Measurements from ENCODE around the gene SIRT2.
A peak's percentile ranks its signal among the peaks of the same experiment; 100 is the strongest.

SIRT2 gene

GRCh38 chr19:38930776-38931520 is 31.5 kb upstream of the SIRT2 start, which contains the start of gene MRPS12:
Gene MRPS12, plus strand, starts transcription at chr19:38930944. Its CDS starts 351 bp downstream, at chr19:38931295.
- DNase-seq (peak in 2 of 3 experiments; percentile 97 to 98), ATAC-seq (replicated peaks) (peak; percentile 91)
- Mint-ChIP-seq H3K36me3 (ENCODE audit: insufficient read depth) (peaks cover 31% of the 10 kb centered on the region), H3K27ac (peak within 1 kb of the TSS; percentile 98 to 99), H3K4me3 (peak within 1 kb of the TSS; percentile 96 to 98), H3K27me3 (no peaks in the 10 kb centered on the region), H3K9me3 (no peaks in the 10 kb centered on the region), H3K4me1 (ENCODE audit: low read depth in 2 of 2) (peaks cover 43 to 48% of the 10 kb centered on the region in 2 donors)

- H3K4me1 Mint-ChIP-seq (ENCODE audit: low read depth in 2 of 2), result peaks cover 46 to 52% of the 10 kb centered on the region in 2 donors
- peak; percentile 53 for ATAC-seq (replicated peaks)
- peak within 1 kb of the TSS; percentile 98 to 99 for H3K27ac Mint-ChIP-seq
- H3K36me3 Mint-ChIP-seq (ENCODE audit: insufficient read depth), result peaks cover 31% of the 10 kb centered on the region
- peak; percentile 88 to 98 (median 93) for DNase-seq
- peak within 1 kb of the TSS; percentile 96 to 98 for H3K4me3 Mint-ChIP-seq
- H3K9me3 Mint-ChIP-seq, result no peaks in the 10 kb centered on the region
- no peaks in the 10 kb centered on the region for H3K27me3 Mint-ChIP-seq
Measured at GRCh38 chr19:38929929-38930775, 30.7 kb upstream of the SIRT2 start, which contains the start of gene SARS2. Gene SARS2, minus strand, starts transcription at chr19:38930763. Its CDS starts 27 bp downstream, at chr19:38930736.

DNA sequence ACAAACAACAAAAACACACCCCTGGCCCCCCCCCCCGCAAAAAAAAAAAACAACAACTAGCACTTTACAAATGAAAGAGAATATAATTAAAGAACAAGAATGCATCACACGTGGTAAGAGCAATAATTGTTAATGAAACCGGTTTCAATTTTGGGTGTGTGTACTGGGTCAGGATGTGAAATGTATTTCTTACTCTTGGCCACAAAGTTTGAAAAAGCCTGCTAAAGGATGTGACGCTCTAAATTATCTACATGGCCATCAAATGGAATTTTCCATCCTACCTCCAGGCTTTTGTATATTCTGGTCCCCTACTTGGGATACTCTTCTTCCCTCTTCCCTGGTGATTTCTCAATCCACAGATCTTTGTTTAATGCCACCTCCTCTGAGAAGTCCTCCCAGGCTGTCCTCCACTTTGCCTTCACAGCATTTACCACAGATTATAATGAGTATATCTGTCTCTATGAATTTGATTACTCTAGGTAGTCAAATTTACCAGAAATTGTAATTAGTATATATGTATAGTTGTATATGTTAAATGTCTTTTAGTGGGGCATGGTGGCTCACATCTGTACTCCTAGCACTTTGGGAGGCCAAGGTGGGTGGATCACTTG is 29.1 kb upstream of the SIRT2 start:
- no peaks in the 10 kb centered on the region for H3K9me3 Mint-ChIP-seq
- H3K4me3 Mint-ChIP-seq, result peak overlapping the region; percentile 96 to 98
- H3K27me3 Mint-ChIP-seq, result no peaks in the 10 kb centered on the region
- peak; percentile 11 for ATAC-seq (replicated peaks)
- H3K27ac Mint-ChIP-seq, result peak overlapping the region; percentile 55 to 81
- H3K4me1 Mint-ChIP-seq (ENCODE audit: low read depth in 2 of 2), result peaks cover 54 to 57% of the 10 kb centered on the region in 2 donors
- DNase-seq, result no peak
- peaks cover 26% of the 10 kb centered on the region for H3K36me3 Mint-ChIP-seq (ENCODE audit: insufficient read depth)

DNA sequence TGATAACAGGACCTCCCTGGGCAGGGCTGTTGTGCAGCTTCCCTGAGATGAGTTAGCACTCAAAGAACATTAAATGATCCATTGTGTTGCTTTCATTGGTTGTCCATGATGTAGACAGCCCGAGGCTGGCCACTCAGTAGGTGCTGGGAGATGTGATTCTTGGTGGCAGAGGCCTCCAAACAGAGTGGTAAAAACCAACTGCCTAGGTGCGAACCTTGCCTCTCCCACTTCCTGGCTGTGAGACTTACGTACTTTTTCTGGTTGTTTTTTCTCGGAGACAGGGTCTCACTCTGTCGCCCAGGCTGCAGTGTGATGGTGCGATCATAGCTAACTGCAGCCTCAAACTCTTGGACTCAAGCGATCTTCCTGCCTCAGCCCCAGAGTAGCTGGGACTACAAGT is 25.0 kb upstream of the SIRT2 start:
- ATAC-seq (replicated peaks), result peak; percentile 88
- Mint-ChIP-seq H3K27me3 (no peaks in the 10 kb centered on the region), H3K36me3 (ENCODE audit: insufficient read depth) (peaks cover 12% of the 10 kb centered on the region), H3K4me3 (peak overlapping the region; percentile 8 to 42), H3K4me1 (ENCODE audit: low read depth in 2 of 2) (peaks cover 30 to 33% of the 10 kb centered on the region in 2 donors), H3K27ac (peak overlapping the region; percentile 82 to 92), H3K9me3 (no peaks in the 10 kb centered on the region)
- DNase-seq, result peak; percentile 48 to 63 (median 52)

- Mint-ChIP-seq H3K27ac (peak overlapping the region in 1 of 2 donors; percentile 14), H3K36me3 (ENCODE audit: insufficient read depth) (peaks cover 10% of the 10 kb centered on the region), H3K9me3 (no peaks in the 10 kb centered on the region), H3K27me3 (no peaks in the 10 kb centered on the region), H3K4me1 (ENCODE audit: low read depth in 2 of 2) (peaks cover 17 to 18% of the 10 kb centered on the region in 2 donors), H3K4me3 (no peak overlapping the region)
- ATAC-seq (replicated peaks) (no peak), DNase-seq (no peak)
Measured at GRCh38 chr19:38922482-38922881, 23.1 kb upstream of the SIRT2 start.

GRCh38 chr19:38921420-38922274 is 22.2 kb upstream of the SIRT2 start:
- peaks cover 17 to 18% of the 10 kb centered on the region in 2 donors for H3K4me1 Mint-ChIP-seq (ENCODE audit: low read depth in 2 of 2)
- ATAC-seq (replicated peaks) (no peak), DNase-seq (no peak)
- H3K9me3 Mint-ChIP-seq, result no peaks in the 10 kb centered on the region
- H3K36me3 Mint-ChIP-seq (ENCODE audit: insufficient read depth), result peaks cover 10% of the 10 kb centered on the region
- H3K27ac Mint-ChIP-seq, result peak overlapping the region in 1 of 2 donors; percentile 14
- H3K4me3 Mint-ChIP-seq, result no peak overlapping the region
- H3K27me3 Mint-ChIP-seq, result no peaks in the 10 kb centered on the region

GRCh38 chr19:38920602-38921419 is 21.4 kb upstream of the SIRT2 start:
- no peak overlapping the region for H3K27ac Mint-ChIP-seq
- no peak overlapping the region for H3K4me3 Mint-ChIP-seq
- ATAC-seq (replicated peaks), result no peak
- DNase-seq, result no peak
- H3K27me3 Mint-ChIP-seq, result no peaks in the 10 kb centered on the region
- H3K4me1 Mint-ChIP-seq (ENCODE audit: low read depth in 2 of 2), result peaks cover 10 to 14% of the 10 kb centered on the region in 2 donors
- H3K36me3 Mint-ChIP-seq (ENCODE audit: insufficient read depth), result peaks cover 7% of the 10 kb centered on the region
- H3K9me3 Mint-ChIP-seq, result no peaks in the 10 kb centered on the region

DNA sequence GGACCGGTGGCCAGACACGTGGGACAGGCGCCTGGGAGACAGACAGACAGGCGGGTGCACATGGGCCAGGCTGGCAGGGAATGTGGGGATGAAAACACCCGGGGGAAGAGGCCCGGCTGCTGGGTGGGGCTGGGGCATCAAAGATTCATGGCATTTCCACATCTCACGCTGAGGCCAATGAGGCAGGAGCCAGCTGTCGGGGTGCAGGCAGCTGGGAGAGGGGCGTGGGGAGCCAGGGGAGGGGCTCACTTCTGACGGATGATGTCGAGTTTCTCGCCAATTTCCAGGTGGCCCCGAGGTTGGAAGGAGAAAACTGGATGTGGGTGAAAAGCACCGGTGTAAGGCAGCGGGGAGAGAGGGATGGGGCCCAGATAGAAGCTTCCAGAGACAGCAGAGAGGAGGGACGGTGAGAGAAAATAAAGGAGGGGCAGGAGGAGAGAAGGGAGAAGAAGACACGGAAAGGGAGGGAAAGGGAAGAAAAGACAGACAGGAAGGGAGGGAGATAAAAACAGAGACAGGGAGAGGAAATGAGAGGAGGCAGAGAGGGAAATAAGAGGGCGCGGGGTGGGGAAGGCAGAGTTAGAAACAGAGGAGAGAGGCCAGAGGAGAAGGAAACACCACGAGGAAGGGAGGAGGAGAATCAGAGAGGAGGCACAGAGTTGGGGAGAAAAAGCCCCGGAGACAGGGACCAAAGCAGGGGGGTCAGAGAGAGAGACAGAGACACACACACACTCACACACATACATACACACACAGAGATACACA is 20.6 kb upstream of the SIRT2 start:
- H3K9me3 Mint-ChIP-seq, result no peaks in the 10 kb centered on the region
- DNase-seq, result no peak
- H3K36me3 Mint-ChIP-seq (ENCODE audit: insufficient read depth), result peaks cover 7% of the 10 kb centered on the region
- no peaks in the 10 kb centered on the region for H3K27me3 Mint-ChIP-seq
- no peak for ATAC-seq (replicated peaks)
- no peak overlapping the region for H3K27ac Mint-ChIP-seq
- no peak overlapping the region for H3K4me3 Mint-ChIP-seq
- H3K4me1 Mint-ChIP-seq (ENCODE audit: low read depth in 2 of 2), result peaks cover 5 to 10% of the 10 kb centered on the region in 2 donors

DNA sequence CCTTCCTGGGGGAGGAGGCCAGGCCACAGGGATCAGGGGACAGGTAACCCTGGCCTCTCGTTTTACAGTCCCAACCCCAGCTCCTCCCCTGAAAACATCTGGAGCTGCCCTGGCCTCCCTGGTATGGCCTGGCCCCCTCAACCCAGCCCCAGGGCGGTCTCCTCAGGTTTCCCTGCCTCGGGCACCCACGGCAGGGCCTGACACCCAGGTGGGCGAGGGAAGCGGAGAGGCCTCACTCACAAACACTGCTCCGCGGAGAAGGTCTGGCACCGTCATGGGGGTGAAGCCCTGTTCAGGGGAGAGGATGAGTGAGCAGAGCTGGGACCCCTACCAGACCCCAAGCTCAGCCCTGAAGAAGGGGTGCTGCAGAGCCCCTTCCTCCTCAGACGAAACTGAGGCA is 19.1 kb upstream of the SIRT2 start:
- no peaks in the 10 kb centered on the region for H3K9me3 Mint-ChIP-seq
- no peaks in the 10 kb centered on the region for H3K27me3 Mint-ChIP-seq
- H3K27ac Mint-ChIP-seq, result no peak overlapping the region
- ATAC-seq (replicated peaks), result no peak
- DNase-seq, result no peak
- H3K36me3 Mint-ChIP-seq (ENCODE audit: insufficient read depth), result peaks cover 7% of the 10 kb centered on the region
- H3K4me1 Mint-ChIP-seq (ENCODE audit: low read depth in 2 of 2), result peaks cover 0 to 3% of the 10 kb centered on the region in 2 donors
- no peak overlapping the region for H3K4me3 Mint-ChIP-seq

GRCh38 chr19:38917921-38918491 is 18.6 kb upstream of the SIRT2 start:
- Mint-ChIP-seq H3K4me1 (ENCODE audit: low read depth in 2 of 2) (peaks cover 0 to 3% of the 10 kb centered on the region in 2 donors), H3K36me3 (ENCODE audit: insufficient read depth) (peaks cover 4% of the 10 kb centered on the region), H3K4me3 (no peak overlapping the region), H3K27me3 (no peaks in the 10 kb centered on the region), H3K9me3 (no peaks in the 10 kb centered on the region), H3K27ac (no peak overlapping the region)
- DNase-seq, result no peak
- no peak for ATAC-seq (replicated peaks)

DNA sequence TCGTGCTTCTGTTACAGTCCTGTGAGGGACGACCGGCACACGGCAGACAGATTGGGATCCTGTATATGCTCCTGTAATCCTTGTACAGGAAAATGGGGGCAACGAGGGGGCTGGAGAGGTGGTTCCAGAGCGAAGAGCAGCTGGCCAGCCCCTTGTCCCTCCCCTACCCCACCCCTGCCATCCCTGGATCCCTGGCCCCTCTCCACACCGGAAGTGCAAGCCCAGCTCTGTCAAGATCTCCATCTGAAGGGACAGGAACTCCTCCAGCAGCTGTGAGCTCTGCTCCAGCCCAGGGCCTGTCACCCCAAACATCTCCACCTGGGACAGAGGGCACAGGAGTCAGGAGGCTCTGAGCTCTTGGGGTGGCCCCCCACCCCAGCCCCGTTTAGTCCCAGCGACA is 18.1 kb upstream of the SIRT2 start:
- Mint-ChIP-seq H3K4me1 (ENCODE audit: low read depth in 2 of 2) (peaks cover 0 to 3% of the 10 kb centered on the region in 2 donors), H3K4me3 (no peak overlapping the region), H3K27ac (no peak overlapping the region), H3K27me3 (no peaks in the 10 kb centered on the region), H3K9me3 (no peaks in the 10 kb centered on the region), H3K36me3 (ENCODE audit: insufficient read depth) (no peaks in the 10 kb centered on the region)
- DNase-seq (no peak), ATAC-seq (replicated peaks) (no peak)

Measured in effector memory CD8-positive, alpha-beta T cell (primary cell).